Loucy (cell line): ENCODE measurements around the gene BCDIN3D.

Source experiments
- H2AFZ ChIP-seq: fragments of 200-600 bp; sonication (generic); 2 replicates; pipeline ENCODE4 v1.6.0; 2016; ENCODE audit warnings: antibody characterized with exemption, mild to moderate bottlenecking, low read length, moderate library complexity
- H3F3A ChIP-seq: fragments of 200-600 bp; 2 replicates; pipeline ENCODE4 v1.6.0; 2016; ENCODE audit warnings: antibody characterized with exemption, low read depth, mild to moderate bottlenecking
- H3K27me3 ChIP-seq: fragments of 200-600 bp; sonication (generic); 2 replicates; pipeline ENCODE4 v1.6.1; 2014; ENCODE audit warnings: low read length, mild to moderate bottlenecking; ENCODE audit not compliant: insufficient read depth, poor library complexity, severe bottlenecking
- H3K36me3 ChIP-seq: fragments of 200-600 bp; sonication (generic); 2 replicates; pipeline ENCODE4 v1.6.1; 2016; ENCODE audit warnings: low read length; ENCODE audit not compliant: insufficient read depth
- H3K4me1 ChIP-seq: fragments of 200-600 bp; sonication (generic); 2 replicates; pipeline ENCODE4 v1.5.1; 2014; ENCODE audit warnings: low read length, mild to moderate bottlenecking; ENCODE audit not compliant: insufficient read depth, poor library complexity, severe bottlenecking
- H3K4me2 ChIP-seq: fragments of 200-600 bp; sonication (generic); 2 replicates; pipeline ENCODE4 v1.6.0; 2014; ENCODE audit warnings: antibody characterized with exemption, low read length, low read depth, mild to moderate bottlenecking; ENCODE audit not compliant: poor library complexity, severe bottlenecking
- H3K4me3 ChIP-seq: fragments of 200-600 bp; sonication (generic); 2 replicates; pipeline ENCODE4 v1.5.1; 2014; ENCODE audit warnings: low read length, mild to moderate bottlenecking, mixed read lengths; ENCODE audit not compliant: poor library complexity, severe bottlenecking
- H3K79me2 ChIP-seq: fragments of 200-600 bp; sonication (generic); 2 replicates; pipeline ENCODE4 v1.6.1; 2014; ENCODE audit warnings: low read length; ENCODE audit not compliant: insufficient read depth
- H3K9ac ChIP-seq: fragments of 200-600 bp; sonication (generic); 2 replicates; pipeline ENCODE4 v1.6.0; 2014; ENCODE audit warnings: mild to moderate bottlenecking, low read depth, low read length, moderate library complexity; ENCODE audit not compliant: poor library complexity, severe bottlenecking
- H3K9me2 ChIP-seq: fragments of 200-600 bp; sonication (generic); replicated peaks from 2 replicates; pipeline ENCODE4 v1.6.1; 2016; ENCODE audit warnings: low read depth, low read length, mixed read lengths
- H3K9me3 ChIP-seq: fragments of 200-600 bp; sonication (generic); 2 replicates; pipeline ENCODE4 v1.6.1; 2014; ENCODE audit warnings: mild to moderate bottlenecking, antibody characterized with exemption, low read length, low read depth; ENCODE audit not compliant: insufficient read depth
- H4K20me1 ChIP-seq: fragments of 200-600 bp; sonication (generic); 2 replicates; pipeline ENCODE4 v1.6.0; 2014; ENCODE audit warnings: antibody characterized with exemption, low read length, mild to moderate bottlenecking; ENCODE audit not compliant: insufficient read depth, poor library complexity, severe bottlenecking
- EZH2phosphoT487 ChIP-seq: fragments of 200-600 bp; IDR thresholded peaks from 2 replicates; pipeline ENCODE4 v1.6.1; 2018; ENCODE audit warnings: antibody characterized with exemption, mild to moderate bottlenecking, moderate library complexity, borderline replicate concordance
- TF ChIP-seq, protein P1 (sequence below): fragments of 200-600 bp; sonication (generic); conservative IDR thresholded peaks from 2 replicates; pipeline ENCODE4 v1.5.1; 2014; ENCODE audit warnings: mild to moderate bottlenecking, antibody characterized with exemption, low read length

The BCDIN3D gene

DNA sequence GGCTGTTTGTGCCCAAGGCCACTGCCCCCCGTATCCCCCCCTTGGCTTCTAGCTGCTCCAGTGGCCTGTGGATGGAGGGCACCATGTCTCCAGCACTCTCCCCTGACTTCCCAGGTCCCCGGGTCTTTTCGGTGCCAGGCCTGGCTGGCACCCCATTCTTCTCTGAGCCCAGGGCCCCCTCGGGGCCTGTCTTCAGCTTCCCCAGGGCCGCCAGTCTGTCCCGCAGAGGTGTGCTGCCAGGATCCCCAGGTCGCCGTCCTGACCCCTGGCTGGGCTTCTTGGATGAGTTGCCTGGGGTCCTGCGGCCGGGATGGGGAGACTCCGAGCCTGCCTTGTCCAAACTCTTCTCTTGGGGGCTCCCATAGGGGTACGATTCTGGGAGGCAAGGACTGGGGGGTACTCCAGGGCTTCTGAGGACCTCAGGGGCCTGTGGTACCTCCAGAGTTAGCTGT is 47.2 kb downstream of the BCDIN3D start:
- no peaks in the 10 kb centered on the region for H3K9me3 ChIP-seq
- H3K9me2 ChIP-seq = no peaks in the 10 kb centered on the region
- no peaks in the 10 kb centered on the region for H3F3A ChIP-seq
- no peak overlapping the region for H3K9ac ChIP-seq
- peaks cover 31% of the 10 kb centered on the region; the same call in 1 of the 2 replicates for H3K36me3 ChIP-seq
- no peaks in the 10 kb centered on the region for H3K27me3 ChIP-seq
- H3K4me1 ChIP-seq = no peaks in the 10 kb centered on the region
- no peaks in the 10 kb centered on the region for H3K79me2 ChIP-seq
- no peaks in the 10 kb centered on the region for H4K20me1 ChIP-seq
- TF ChIP-seq, protein P1, sequence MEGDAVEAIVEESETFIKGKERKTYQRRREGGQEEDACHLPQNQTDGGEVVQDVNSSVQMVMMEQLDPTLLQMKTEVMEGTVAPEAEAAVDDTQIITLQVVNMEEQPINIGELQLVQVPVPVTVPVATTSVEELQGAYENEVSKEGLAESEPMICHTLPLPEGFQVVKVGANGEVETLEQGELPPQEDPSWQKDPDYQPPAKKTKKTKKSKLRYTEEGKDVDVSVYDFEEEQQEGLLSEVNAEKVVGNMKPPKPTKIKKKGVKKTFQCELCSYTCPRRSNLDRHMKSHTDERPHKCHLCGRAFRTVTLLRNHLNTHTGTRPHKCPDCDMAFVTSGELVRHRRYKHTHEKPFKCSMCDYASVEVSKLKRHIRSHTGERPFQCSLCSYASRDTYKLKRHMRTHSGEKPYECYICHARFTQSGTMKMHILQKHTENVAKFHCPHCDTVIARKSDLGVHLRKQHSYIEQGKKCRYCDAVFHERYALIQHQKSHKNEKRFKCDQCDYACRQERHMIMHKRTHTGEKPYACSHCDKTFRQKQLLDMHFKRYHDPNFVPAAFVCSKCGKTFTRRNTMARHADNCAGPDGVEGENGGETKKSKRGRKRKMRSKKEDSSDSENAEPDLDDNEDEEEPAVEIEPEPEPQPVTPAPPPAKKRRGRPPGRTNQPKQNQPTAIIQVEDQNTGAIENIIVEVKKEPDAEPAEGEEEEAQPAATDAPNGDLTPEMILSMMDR = no peak
- TF ChIP-seq EZH2phosphoT487 = no peak
- H3K4me3 ChIP-seq = no peak overlapping the region
- no peak overlapping the region for H2AFZ ChIP-seq
- no peak overlapping the region for H3K4me2 ChIP-seq

DNA sequence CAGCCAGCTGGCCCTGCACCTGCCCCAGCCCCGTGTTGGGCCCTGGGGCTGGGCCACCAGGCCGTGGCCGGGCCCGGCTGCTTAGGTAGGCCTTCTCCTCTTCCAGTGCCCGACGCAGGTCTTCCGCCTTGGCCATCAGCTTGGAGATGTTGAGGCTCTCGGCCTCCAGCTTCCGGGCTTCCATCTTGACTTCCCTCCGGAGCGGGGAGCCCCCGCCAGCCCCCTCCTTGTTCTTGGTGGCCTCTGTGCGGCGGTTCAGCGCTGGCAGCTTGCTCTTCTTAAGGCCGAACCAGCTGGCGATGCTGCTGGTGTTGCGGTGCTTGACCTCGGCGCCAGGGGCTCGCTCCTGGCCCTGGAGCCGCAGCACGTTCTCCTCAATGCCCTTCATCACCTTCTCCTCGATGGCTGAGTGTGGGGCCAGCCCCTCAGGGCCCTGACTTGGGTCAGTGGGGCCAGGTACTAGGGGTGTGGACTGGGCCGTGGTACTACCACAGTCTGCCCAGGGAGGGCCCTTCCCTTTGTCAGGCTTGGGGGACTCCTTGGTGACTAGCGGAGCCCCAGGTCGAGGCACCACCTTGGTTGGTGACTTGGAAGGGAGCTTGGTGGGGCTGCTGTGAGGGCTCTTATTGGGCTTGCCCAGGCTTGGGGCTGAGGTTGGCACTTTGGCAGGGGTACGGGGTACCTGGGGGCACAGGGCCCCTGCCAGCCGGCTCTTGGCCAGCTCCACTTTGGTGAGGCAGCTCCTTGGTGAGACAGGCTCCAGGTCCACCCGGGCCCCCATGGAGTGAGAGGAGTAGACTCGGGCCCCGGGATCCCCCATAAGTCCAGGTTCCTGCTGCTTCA is 47.9 kb downstream of the BCDIN3D start:
- H3K9me3 ChIP-seq = no peaks in the 10 kb centered on the region
- H3K4me1 ChIP-seq = no peaks in the 10 kb centered on the region
- no peak overlapping the region for H3K4me2 ChIP-seq
- H3K79me2 ChIP-seq = no peaks in the 10 kb centered on the region
- no peak overlapping the region for H3K9ac ChIP-seq
- peaks cover 24% of the 10 kb centered on the region; the same call in 1 of the 2 replicates for H3K36me3 ChIP-seq
- no peak overlapping the region for H2AFZ ChIP-seq
- H4K20me1 ChIP-seq = no peaks in the 10 kb centered on the region
- no peak overlapping the region for H3K4me3 ChIP-seq
- no peaks in the 10 kb centered on the region for H3K9me2 ChIP-seq
- no peaks in the 10 kb centered on the region for H3F3A ChIP-seq
- TF ChIP-seq, protein P1 = no peak
- no peak for TF ChIP-seq EZH2phosphoT487
- no peaks in the 10 kb centered on the region for H3K27me3 ChIP-seq

DNA sequence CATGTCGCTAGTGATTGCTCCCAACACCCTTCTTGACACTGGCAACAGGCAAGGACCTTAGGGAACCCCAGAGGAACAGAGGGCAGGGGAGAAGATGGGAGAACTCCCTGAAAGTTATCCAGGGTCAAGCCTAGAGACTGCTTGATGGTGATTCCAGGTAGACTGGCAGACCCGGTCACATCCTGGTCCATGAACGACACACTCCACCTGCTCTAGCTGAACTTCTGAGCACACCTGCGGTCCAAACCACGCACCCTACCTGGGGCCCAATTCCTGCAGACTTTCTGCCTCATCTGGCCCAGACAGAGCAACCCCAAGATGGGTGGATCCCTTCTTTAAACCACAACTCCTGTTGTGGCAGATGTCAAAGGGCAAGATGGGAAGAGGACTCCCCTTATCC is 48.9 kb downstream of the BCDIN3D start:
- Histone ChIP-seq H3K4me3 (no peak overlapping the region), H3K9ac (no peak overlapping the region), H3K9me3 (no peaks in the 10 kb centered on the region), H3K36me3 (peaks cover 24% of the 10 kb centered on the region; the same call in 1 of the 2 replicates), H3K79me2 (no peaks in the 10 kb centered on the region), H3F3A (no peaks in the 10 kb centered on the region), H3K9me2 (no peaks in the 10 kb centered on the region), H3K4me2 (no peak overlapping the region), H4K20me1 (no peaks in the 10 kb centered on the region), H2AFZ (no peak overlapping the region), H3K27me3 (no peaks in the 10 kb centered on the region), H3K4me1 (no peaks in the 10 kb centered on the region)
- TF ChIP-seq EZH2phosphoT487 = no peak
- TF ChIP-seq, protein P1 = no peak
